ENCODE data around the gene NCKIPSD. TPM values are rescaled to one million over a fixed set of nuclear protein-coding genes. Genes with fewer than 3 reads are reported as not detected.

The NCKIPSD gene
- total RNA-seq, 1 experiment from 2014 or later: 36.9 TPM

DNA sequence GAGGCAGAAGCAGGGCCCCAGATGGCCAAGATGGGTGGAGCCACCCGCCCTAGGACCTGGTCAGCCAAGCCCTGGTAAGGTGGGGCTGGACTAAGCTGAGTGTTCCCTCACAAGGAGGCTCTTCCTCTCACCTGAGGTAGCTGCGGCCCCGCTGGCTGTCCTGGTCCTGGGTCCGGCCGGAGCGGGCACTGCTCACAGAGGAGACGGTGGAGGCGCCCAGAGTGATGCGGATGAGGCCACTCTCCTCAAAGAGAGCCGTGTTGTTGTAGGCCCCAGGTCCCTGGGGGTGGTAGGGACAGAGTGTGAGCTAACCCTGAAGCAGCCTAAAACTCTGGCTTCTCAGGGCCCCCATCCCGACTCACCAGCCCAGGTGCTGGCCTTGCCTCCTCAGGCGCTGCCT, 43.1 kb downstream of the NCKIPSD start:
- no peaks in the 10 kb centered on the region for H3K9me3 ChIP-seq (ENCODE audit: control insufficient read depth in 1 of 2, insufficient read depth in 1 of 2, low read depth in 1 of 2, low read length in 2 of 2)
- H3K79me2 ChIP-seq (ENCODE audit: insufficient read depth, low read length): no peaks in the 10 kb centered on the region
- no peak overlapping the region for H3K27ac ChIP-seq (ENCODE audit: low read depth, low read length)
- RAD21 ChIA-PET (ENCODE audit: low non-redundant PET in 1 of 2, low total read pairs in 2 of 2, uncharacterized antibody in 2 of 2, unreplicated experiment in 2 of 2): no interaction called here
- TF ChIP-seq REST (IDR thresholded peaks at IDR 0.05; ENCODE audit: low read depth): no peak
- TF ChIP-seq, protein P1, sequence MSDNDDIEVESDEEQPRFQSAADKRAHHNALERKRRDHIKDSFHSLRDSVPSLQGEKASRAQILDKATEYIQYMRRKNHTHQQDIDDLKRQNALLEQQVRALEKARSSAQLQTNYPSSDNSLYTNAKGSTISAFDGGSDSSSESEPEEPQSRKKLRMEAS (IDR thresholded peaks at IDR 0.05): no peak
- H3K9ac ChIP-seq (ENCODE audit: low read length): no peak overlapping the region
- POLR2A ChIA-PET: no interaction called here
- no peaks in the 10 kb centered on the region for H3K36me3 ChIP-seq (ENCODE audit: control insufficient read depth in 1 of 2, insufficient read depth in 2 of 2, low read length in 2 of 2)
- no peak overlapping the region for H3K4me2 ChIP-seq (ENCODE audit: low read length)
- H3K4me3 ChIP-seq (replicated peaks in 1 of 2; ENCODE audit: low read depth in 1 of 2, low read length in 2 of 2): no peak overlapping the region
- no peaks in the 10 kb centered on the region for H3K27me3 ChIP-seq (ENCODE audit: insufficient read depth, low read length)
- H3K9me2 ChIP-seq (ENCODE audit: insufficient read depth): no peaks in the 10 kb centered on the region
- intact Hi-C loops (cut with micrococcal nuclease): no loop called here
- CTCF ChIA-PET: no interaction called here
- H3K4me1 ChIP-seq (ENCODE audit: control insufficient read depth in 1 of 2, insufficient read depth in 2 of 2, low read length in 2 of 2): no peaks in the 10 kb centered on the region
- DNase-seq (ENCODE audit: low read depth, low spot score) (no peak), ATAC-seq (no peak)
- H4K20me1 ChIP-seq (ENCODE audit: insufficient read depth): no peaks in the 10 kb centered on the region
- no TSS peak for BruUV-seq (replicated peaks)
- H2AFZ ChIP-seq (ENCODE audit: low read depth, low read length, poor library complexity, severe bottlenecking): no peak overlapping the region

DNA sequence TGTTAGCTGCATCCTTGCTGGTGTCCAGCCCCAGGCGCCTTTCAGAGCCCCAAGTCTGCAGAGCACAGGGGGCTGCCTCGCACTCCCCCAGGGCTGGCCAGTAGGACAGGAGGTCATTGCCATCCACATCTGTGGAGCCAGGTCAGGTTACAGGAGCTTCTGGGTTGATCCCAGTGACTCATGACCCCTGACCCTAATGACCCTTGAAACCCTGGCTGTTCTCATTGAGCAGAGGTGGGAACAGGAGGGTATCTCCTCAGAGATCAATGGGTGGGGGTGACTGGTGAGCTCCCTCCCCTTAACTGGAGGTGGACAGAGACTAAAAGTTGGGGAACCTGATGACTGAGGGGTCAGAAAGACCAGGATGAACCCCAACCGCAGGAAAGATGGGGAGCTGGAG, 44.3 kb downstream of the NCKIPSD start:
- Histone ChIP-seq H3K27ac (ENCODE audit: low read depth, low read length) (no peak overlapping the region), H3K9ac (ENCODE audit: low read length) (no peak overlapping the region), H3K27me3 (ENCODE audit: insufficient read depth, low read length) (no peaks in the 10 kb centered on the region), H3K36me3 (ENCODE audit: control insufficient read depth in 1 of 2, insufficient read depth in 2 of 2, low read length in 2 of 2) (no peaks in the 10 kb centered on the region), H3K79me2 (ENCODE audit: insufficient read depth, low read length) (no peaks in the 10 kb centered on the region), H3K4me2 (ENCODE audit: low read length) (no peak overlapping the region), H3K9me3 (ENCODE audit: control insufficient read depth in 1 of 2, insufficient read depth in 1 of 2, low read depth in 1 of 2, low read length in 2 of 2) (no peaks in the 10 kb centered on the region), H2AFZ (ENCODE audit: low read depth, low read length, poor library complexity, severe bottlenecking) (no peak overlapping the region), H3K4me1 (ENCODE audit: control insufficient read depth in 1 of 2, insufficient read depth in 2 of 2, low read length in 2 of 2) (peaks cover 3% of the 10 kb centered on the region in 2 experiments), H3K9me2 (ENCODE audit: insufficient read depth) (no peaks in the 10 kb centered on the region), H4K20me1 (ENCODE audit: insufficient read depth) (no peaks in the 10 kb centered on the region), H3K4me3 (replicated peaks in 1 of 2; ENCODE audit: low read depth in 1 of 2, low read length in 2 of 2) (no peak overlapping the region)
- DNase-seq (ENCODE audit: low read depth, low spot score) (no peak), ATAC-seq (no peak)
- BruUV-seq (replicated peaks): no TSS peak
- intact Hi-C loops (cut with micrococcal nuclease): no loop called here
- POLR2A ChIA-PET: no interaction called here
- RAD21 ChIA-PET (ENCODE audit: low non-redundant PET in 1 of 2, low total read pairs in 2 of 2, uncharacterized antibody in 2 of 2, unreplicated experiment in 2 of 2): no interaction called here
- TF ChIP-seq POLR2AphosphoS5 (IDR thresholded peaks at IDR 0.05; ENCODE audit: low read depth, low read length) (no peak), EZH2 (IDR thresholded peaks at IDR 0.05) (no peak), ZBTB33 (IDR thresholded peaks at IDR 0.05; ENCODE audit: extremely low read depth, insufficient replicate concordance, low read length) (no peak), CEBPB (IDR thresholded peaks at IDR 0.05; ENCODE audit: low read depth) (no peak), EZH2phosphoT487 (IDR thresholded peaks at IDR 0.05; ENCODE audit: borderline replicate concordance) (no peak), REST (IDR thresholded peaks at IDR 0.05; ENCODE audit: low read depth) (no peak), ZFX (IDR thresholded peaks at IDR 0.05) (no peak), ELF1 (IDR thresholded peaks at IDR 0.05; ENCODE audit: borderline replicate concordance, low read depth) (no peak)
- CTCF ChIA-PET: no interaction called here
